HG03135 (cell line): ENCODE measurements around the gene SLC25A4.

ENCODE experiments used
- ATAC-seq: cut with Tn5 transposase; IDR thresholded peaks from one replicate; pipeline ENCODE4 v1.9.1; 2021; ENCODE audit warnings: mild to moderate bottlenecking, moderate library complexity; ENCODE audit not compliant: unreplicated experiment

Gene SLC25A4

GRCh38 chr4:185119927-185120630, 23.0 kb upstream of the SLC25A4 start:
- ATAC-seq, result no peak

DNA sequence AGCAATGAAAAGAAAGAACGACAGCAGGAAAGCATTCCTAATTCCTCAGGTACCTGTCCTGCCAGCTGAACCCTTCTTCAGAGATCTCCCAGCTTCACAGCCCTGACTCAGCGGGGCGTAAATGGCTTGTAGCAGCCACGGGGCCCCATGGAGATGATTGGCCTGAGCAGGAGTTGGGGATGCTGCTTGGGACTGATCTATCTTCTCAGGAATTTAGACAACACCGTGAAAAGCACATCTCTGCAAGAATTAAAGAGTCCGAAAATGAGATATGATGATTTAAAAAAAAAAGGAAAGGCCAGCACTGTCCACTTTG, 22.5 kb upstream of the SLC25A4 start:
- ATAC-seq, result no peak

DNA sequence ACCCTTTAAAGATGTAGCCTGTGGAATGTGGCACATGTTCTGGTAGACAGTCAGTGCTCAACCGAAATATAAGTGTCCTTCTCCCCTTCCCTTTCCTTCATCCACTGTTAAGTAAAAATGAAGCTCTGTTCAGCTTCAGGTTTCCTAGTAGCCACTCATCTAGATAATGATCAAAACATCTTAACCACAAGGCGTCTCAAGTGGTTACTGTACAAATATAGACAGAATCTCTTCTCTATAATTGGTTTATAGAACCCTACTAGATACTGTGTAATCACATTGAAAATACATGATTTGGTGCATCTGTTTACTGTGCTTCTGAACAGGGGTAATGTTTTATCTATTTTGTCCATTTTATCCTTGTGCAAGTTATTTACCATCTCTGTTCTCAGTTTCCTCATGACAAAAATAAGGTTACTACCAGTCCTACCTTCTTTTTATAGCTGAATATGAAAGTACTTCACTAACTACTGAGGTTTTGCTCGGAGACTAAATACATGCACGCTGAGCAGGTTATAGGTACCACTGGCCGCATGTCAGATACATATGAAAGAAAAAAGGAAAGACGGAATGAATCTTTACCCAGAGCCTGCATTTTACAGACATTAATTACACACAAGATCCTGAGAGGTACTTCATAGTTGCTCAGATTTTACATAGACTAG, 20.3 kb upstream of the SLC25A4 start:
- ATAC-seq, result peak; percentile 62

DNA sequence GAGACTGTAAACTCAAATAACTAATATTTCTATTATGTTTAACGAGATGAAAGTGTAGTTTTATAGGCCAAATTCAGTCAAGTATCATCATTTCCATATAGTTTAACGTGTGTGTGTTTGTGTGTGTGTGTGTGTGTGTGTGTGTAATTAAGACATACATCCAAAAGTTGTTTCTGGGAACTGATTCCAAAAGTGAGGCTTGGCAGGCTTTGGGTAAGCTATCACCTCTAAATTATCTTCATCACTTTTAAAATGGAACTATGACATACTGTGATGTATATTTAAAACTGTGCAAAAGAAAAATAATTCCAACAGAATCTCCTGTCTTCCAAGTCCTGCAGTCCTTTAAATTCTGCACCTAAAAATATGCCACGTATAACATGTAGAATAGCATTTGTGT, 19.1 kb upstream of the SLC25A4 start:
- no peak for ATAC-seq

- no peak for ATAC-seq
These were observed 15.8 kb upstream of the SLC25A4 start for GRCh38 chr4:185127021-185127925.

- peak; percentile 66 for ATAC-seq
These were observed 14.6 kb upstream of the SLC25A4 start for GRCh38 chr4:185128272-185129119.

DNA sequence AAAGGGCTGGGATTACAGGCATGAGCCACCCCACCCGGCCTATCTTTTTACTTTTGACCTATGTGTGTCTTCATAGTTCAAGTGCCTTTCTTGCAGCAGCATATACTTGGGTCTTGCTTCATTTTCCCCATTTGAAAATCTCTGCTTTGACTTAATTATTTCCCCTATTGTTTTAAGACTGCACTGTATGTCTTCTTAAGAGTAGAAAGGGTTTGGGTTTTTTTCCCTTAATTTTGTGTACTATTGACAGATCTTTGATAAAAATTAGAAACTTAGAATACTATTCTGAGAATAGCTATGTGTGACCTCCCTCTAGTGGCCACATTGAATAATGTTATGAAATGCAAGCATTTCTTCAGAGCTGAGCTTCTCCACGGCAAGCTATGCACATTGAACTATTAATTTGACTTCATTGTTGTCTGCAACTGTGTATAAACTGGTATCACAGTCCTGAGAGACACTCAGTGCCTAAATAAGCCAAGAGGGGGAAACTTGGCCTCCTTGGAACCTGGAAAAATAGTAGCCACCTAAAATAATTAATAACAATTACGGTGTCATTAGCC, 8.7 kb upstream of the SLC25A4 start:
- ATAC-seq, result peak; percentile 70

DNA sequence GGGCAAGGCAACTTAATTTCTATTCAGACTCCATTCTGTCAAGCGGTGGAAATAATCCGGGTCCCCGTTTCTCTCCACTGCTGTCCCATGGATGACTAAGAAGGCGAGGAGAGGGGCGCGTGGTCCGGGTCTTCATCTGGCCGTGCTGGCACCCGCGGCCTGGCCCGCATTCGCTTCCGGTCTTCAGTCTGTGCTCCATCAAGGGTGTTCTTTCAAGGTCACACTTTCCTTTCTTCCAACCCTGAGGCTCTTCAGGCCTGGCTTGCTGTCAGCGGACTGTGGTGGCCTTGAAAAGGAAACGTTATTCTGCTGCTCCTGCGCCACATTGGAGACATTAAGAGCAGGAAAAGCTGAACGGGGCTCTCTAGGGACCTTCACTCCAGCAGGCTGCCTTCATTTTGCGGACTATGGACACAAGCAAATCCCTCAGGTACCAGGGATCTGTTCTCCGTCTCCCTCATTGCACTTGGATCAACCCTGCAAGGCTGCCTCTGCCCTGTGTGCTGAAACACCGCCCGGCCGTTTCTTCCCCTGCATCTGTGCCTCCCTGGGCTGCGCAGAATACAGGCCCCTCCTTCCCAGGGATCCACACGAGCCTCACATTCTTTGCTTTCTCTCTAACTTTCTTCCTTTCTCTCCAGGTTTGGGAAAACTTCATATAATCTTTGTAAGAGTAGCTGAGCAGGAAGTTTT, 5.7 kb upstream of the SLC25A4 start:
- ATAC-seq, result no peak

GRCh38 chr4:185138161-185138560, 4.9 kb upstream of the SLC25A4 start:
- ATAC-seq, result no peak

DNA sequence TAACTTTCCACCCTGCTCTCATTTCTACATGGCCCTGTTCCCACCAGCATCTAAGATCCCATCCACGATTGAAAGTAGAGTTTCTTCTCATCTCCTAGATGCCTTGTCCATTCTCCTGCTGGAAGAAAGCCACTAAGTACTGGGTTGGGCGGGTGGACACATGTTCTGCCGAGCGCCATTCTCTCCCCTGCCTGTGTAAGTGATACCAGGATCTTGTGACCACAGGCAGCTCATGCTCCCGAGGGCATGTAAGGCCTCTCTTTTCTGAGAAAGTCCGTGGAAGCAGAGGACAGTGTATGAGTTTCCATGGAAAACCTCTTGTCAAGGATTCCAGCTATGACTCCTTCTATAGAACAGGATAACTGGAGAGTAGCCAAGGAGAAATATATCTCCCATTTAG, 3.3 kb upstream of the SLC25A4 start:
- no peak for ATAC-seq

DNA sequence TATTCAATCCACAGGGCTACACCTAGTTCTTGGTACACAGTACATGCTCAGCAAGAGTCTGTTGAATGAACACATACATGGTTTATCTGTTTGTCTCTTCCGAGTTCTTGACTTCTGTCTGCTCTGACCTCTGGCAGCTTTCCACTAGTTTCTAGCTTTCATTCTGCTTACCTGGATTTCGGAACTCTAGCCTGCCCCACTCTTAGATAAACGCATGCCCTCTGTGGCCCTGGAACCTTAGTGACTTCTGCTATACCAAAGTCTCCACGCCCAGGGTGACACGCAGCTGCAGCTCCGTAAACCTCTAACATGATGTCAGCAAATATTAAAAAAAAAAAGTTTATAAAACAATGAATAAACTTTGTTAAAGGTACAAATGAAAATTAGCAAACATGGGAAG, 1.3 kb upstream of the SLC25A4 start:
- no peak for ATAC-seq

GRCh38 chr4:185142564-185142911, 528 bp upstream of the SLC25A4 start:
- ATAC-seq, result no peak

DNA sequence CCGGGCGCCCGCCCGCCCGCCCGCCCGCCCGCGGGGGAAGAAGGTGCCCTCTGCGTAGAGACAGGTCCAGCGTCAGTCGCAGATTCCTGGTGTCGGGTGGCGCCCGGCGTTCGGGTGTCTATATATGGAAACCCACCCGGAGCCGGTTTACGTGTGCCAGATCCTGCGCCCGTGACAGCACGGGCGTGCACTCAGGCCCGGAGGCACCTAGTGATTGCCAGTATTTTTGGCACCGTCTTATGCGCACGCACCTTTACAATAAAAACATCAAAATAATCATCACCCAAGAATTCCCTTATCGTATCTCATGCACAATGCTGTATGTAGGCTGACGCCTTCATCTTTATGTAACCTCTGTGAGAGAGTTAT, 519 bp downstream of the SLC25A4 start:
- peak; percentile 28 for ATAC-seq

DNA sequence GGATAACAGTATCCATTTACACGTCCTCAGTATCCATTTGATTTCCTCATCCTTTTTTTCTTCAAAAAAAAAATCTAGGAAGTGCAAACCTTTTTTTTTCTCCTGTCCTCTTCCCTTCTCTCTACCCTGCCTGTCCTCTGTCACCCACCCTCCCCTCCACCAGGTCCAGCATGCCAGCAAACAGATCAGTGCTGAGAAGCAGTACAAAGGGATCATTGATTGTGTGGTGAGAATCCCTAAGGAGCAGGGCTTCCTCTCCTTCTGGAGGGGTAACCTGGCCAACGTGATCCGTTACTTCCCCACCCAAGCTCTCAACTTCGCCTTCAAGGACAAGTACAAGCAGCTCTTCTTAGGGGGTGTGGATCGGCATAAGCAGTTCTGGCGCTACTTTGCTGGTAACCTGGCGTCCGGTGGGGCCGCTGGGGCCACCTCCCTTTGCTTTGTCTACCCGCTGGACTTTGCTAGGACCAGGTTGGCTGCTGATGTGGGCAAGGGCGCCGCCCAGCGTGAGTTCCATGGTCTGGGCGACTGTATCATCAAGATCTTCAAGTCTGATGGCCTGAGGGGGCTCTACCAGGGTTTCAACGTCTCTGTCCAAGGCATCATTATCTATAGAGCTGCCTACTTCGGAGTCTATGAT, 1.7 kb downstream of the SLC25A4 start:
- ATAC-seq, result no peak

DNA sequence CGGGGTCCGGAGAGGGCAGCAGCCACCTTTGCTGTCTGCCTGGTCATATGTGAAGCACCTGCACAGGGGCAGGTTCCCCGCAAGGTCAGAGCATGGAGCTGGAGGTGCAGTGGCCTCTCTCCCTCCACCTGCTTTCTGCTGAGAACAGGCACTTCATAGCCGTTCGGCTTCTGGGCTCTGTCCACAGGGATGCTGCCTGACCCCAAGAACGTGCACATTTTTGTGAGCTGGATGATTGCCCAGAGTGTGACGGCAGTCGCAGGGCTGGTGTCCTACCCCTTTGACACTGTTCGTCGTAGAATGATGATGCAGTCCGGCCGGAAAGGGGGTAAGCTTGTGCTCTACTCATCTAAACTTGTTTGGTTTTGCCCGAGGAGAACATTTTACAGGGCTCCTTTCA, 2.5 kb downstream of the SLC25A4 start:
- ATAC-seq, result no peak

- no peak for ATAC-seq
These were observed 6.3 kb downstream of the SLC25A4 start for GRCh38 chr4:185149392-185149791.

DNA sequence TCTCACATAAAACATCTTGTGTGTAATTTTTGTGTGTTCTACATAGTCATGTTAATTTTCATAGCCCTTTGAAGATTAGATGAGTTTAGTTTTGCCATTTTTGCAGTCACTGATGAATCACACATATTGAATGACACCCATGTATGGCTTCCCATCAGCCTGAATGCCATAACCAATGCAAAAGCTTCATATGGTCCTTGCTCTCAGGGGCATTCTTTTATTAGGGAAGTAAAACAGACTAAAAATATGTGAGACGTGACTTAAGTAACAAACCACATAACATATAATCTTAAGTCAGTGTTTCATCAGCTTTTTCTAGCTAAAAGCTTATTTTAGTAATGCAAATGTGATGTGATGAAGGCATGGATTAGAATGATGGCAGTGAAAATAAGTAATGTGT, 8.2 kb downstream of the SLC25A4 start:
- no peak for ATAC-seq

DNA sequence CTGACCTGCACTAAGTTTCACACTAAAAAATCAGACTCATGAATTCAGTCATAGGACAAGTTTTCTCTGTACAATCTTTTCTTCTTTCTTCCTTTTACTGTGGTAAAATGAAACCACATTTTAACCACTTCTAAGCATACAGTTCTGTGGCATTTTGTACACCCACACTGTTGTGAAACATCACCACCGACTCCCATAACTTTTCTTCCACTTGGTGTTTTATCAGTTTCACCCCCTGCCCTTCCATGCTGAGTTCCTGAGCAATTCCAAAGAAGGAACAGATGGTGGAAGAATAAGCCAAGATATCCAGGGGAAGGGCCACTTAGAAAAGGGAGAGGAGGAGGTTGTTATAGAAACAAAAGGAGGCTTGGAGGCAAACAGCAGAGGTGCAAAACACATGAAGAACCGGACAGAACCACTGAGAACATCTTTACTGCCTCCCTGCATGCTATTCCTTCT, 22.6 kb downstream of the SLC25A4 start:
- ATAC-seq, result peak; percentile 93

GRCh38 chr4:185167234-185167633, 24.2 kb downstream of the SLC25A4 start:
- ATAC-seq, result no peak
